SK-N-SH treated with all-trans-retinoic acid at 6 μM for 48 hours (cell line): ENCODE data around the gene ACTN1.

Source experiments
- ATAC-seq: fragments of 200-7000 bp; cut with Tn5 transposase; 3 replicates; pipeline ENCODE4 v1.9.1; 2020; ENCODE audit warnings: mild to moderate bottlenecking, moderate library complexity
- ARNTL ChIP-seq: fragments of 450-650 bp; formaldehyde crosslinking; IDR thresholded peaks from 2 replicates; pipeline ENCODE4 v1.5.0; 2020; ENCODE audit warnings: low read depth, mild to moderate bottlenecking, moderate library complexity, borderline replicate concordance
- BACH2 ChIP-seq: fragments of 250-450 bp; sonication (Bioruptor Pico); IDR thresholded peaks from 2 replicates; pipeline ENCODE4 v1.9.0; 2021; ENCODE audit warnings: mild to moderate bottlenecking, borderline replicate concordance
- CSDC2 ChIP-seq: fragments of 250-450 bp; sonication (Bioruptor Pico); IDR thresholded peaks from 2 replicates; pipeline ENCODE4 v1.5.0; 2020; ENCODE audit warnings: mild to moderate bottlenecking, moderate library complexity
- ESRRG ChIP-seq: fragments of 250-450 bp; sonication (Bioruptor Pico); IDR thresholded peaks from 2 replicates; pipeline ENCODE4 v1.6.1; 2021; ENCODE audit warnings: mild to moderate bottlenecking
- GLIS3 ChIP-seq: fragments of 250-450 bp; sonication (Bioruptor Pico); IDR thresholded peaks from 2 replicates; pipeline ENCODE4 v1.5.0; 2020; ENCODE audit warnings: mild to moderate bottlenecking, moderate library complexity
- ISL1 ChIP-seq: fragments of 250-450 bp; sonication (Bioruptor Pico); IDR thresholded peaks from 2 replicates; pipeline ENCODE4 v2.1.2; 2022; ENCODE audit warnings: mild to moderate bottlenecking, moderate library complexity
- OSR1 ChIP-seq: fragments of 250-450 bp; sonication (Bioruptor Pico); IDR thresholded peaks from 2 replicates; pipeline ENCODE4 v1.8.0; 2022; ENCODE audit warnings: moderate library complexity, mild to moderate bottlenecking, inconsistent platforms
- PATZ1 ChIP-seq: fragments of 250-450 bp; sonication (Bioruptor Pico); IDR thresholded peaks from 2 replicates; pipeline ENCODE4 v1.8.0; 2020; ENCODE audit warnings: mild to moderate bottlenecking, moderate library complexity, borderline replicate concordance
- POU6F1 ChIP-seq: fragments of 250-450 bp; sonication (Bioruptor Pico); IDR thresholded peaks from 2 replicates; pipeline ENCODE4 v1.8.0; 2021; ENCODE audit warnings: low read depth, mild to moderate bottlenecking, moderate library complexity, borderline replicate concordance
- PPARA ChIP-seq: fragments of 250-450 bp; sonication (Bioruptor Pico); IDR thresholded peaks from 2 replicates; pipeline ENCODE4 v1.5.0; 2020; ENCODE audit warnings: mild to moderate bottlenecking, borderline replicate concordance
- RARB ChIP-seq: fragments of 250-450 bp; sonication (Bioruptor Pico); IDR thresholded peaks from 2 replicates; pipeline ENCODE4 v1.8.0; 2021; ENCODE audit warnings: mild to moderate bottlenecking, moderate library complexity
- TCF4 ChIP-seq: fragments of 250-450 bp; sonication (Bioruptor Pico); IDR thresholded peaks from 2 replicates; pipeline ENCODE4 v1.8.0; 2021; ENCODE audit warnings: mild to moderate bottlenecking, moderate library complexity, borderline replicate concordance
- TOX ChIP-seq: fragments of 250-450 bp; sonication (Bioruptor Pico); IDR thresholded peaks from 2 replicates; pipeline ENCODE4 v1.8.0; 2021; ENCODE audit warnings: mild to moderate bottlenecking, moderate library complexity, borderline replicate concordance
- TSHZ2 ChIP-seq: fragments of 250-450 bp; sonication (Bioruptor Pico); IDR thresholded peaks from 2 replicates; pipeline ENCODE4 v1.5.0; 2020; ENCODE audit warnings: mild to moderate bottlenecking, moderate library complexity
- ZC3H10 ChIP-seq: fragments of 250-450 bp; sonication (Bioruptor Pico); IDR thresholded peaks from 2 replicates; pipeline ENCODE4 v1.5.1; 2021; ENCODE audit warnings: mild to moderate bottlenecking, moderate library complexity
- ZFP3 ChIP-seq: fragments of 250-450 bp; sonication (Bioruptor Pico); IDR thresholded peaks from 2 replicates; pipeline ENCODE4 v1.5.0; 2020; ENCODE audit warnings: mild to moderate bottlenecking, moderate library complexity
- ZFP30 ChIP-seq: fragments of 450-650 bp; formaldehyde crosslinking; IDR thresholded peaks from 2 replicates; pipeline ENCODE4 v1.5.0; 2022; ENCODE audit warnings: mild to moderate bottlenecking, moderate library complexity
- ZNF565 ChIP-seq: fragments of 450-650 bp; formaldehyde crosslinking; conservative IDR thresholded peaks from 2 replicates; pipeline ENCODE4 v1.5.0; 2020; ENCODE audit warnings: low read depth, mild to moderate bottlenecking, moderate library complexity
- TF ChIP-seq, protein P1 (sequence below): fragments of 250-450 bp; sonication (Bioruptor Pico); IDR thresholded peaks from 2 replicates; pipeline ENCODE4 v1.5.1; 2021; ENCODE audit warnings: mild to moderate bottlenecking, moderate library complexity

The ACTN1 gene

GRCh38 chr14:68964300-68965093, 14.6 kb downstream of the ACTN1 start:
- no peak for ATAC-seq

GRCh38 chr14:68962681-68963080, 16.4 kb downstream of the ACTN1 start:
- ATAC-seq, result no peak; the same call in 1 of the 3 replicates
- no peak for TF ChIP-seq ZNF565
- TF ChIP-seq PPARA (CRISPR knock-in tag), result no peak
- TF ChIP-seq, protein P1, sequence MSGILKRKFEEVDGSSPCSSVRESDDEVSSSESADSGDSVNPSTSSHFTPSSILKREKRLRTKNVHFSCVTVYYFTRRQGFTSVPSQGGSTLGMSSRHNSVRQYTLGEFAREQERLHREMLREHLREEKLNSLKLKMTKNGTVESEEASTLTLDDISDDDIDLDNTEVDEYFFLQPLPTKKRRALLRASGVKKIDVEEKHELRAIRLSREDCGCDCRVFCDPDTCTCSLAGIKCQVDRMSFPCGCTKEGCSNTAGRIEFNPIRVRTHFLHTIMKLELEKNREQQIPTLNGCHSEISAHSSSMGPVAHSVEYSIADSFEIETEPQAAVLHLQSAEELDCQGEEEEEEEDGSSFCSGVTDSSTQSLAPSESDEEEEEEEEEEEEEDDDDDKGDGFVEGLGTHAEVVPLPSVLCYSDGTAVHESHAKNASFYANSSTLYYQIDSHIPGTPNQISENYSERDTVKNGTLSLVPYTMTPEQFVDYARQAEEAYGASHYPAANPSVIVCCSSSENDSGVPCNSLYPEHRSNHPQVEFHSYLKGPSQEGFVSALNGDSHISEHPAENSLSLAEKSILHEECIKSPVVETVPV (CRISPR knock-in tag), result no peak
- no peak for TF ChIP-seq ARNTL (CRISPR knock-in tag)
- TF ChIP-seq TCF4 (CRISPR knock-in tag), result no peak
- TF ChIP-seq RARB, result no peak
- no peak for TF ChIP-seq ESRRG (CRISPR knock-in tag)
- no peak for TF ChIP-seq TSHZ2 (CRISPR knock-in tag)
- TF ChIP-seq ZC3H10 (CRISPR knock-in tag), result no peak
- TF ChIP-seq ISL1 (CRISPR knock-in tag), result no peak
- no peak for TF ChIP-seq POU6F1
- TF ChIP-seq PATZ1, result no peak
- no peak for TF ChIP-seq OSR1 (CRISPR knock-in tag)
- TF ChIP-seq TOX (CRISPR knock-in tag), result no peak
- no peak for TF ChIP-seq GLIS3 (CRISPR knock-in tag)
- no peak for TF ChIP-seq ZFP3

More at GRCh38 chr14:68964300-68965093, 14.6 kb downstream of the ACTN1 start:
- TF ChIP-seq OSR1 (CRISPR knock-in tag) (no peak), TOX (CRISPR knock-in tag) (no peak), TCF4 (CRISPR knock-in tag) (no peak), ZFP30 (CRISPR knock-in tag) (no peak), ISL1 (CRISPR knock-in tag) (no peak), BACH2 (CRISPR knock-in tag) (no peak), GLIS3 (CRISPR knock-in tag) (no peak), ARNTL (CRISPR knock-in tag) (no peak), CSDC2 (no peak), PATZ1 (no peak), PPARA (CRISPR knock-in tag) (no peak), TSHZ2 (CRISPR knock-in tag) (no peak)
